GM18498 (cell line): Measurements from ENCODE around the gene ADAMTSL3.

Experiments used
- ATAC-seq: cut with Tn5 transposase; IDR thresholded peaks from one replicate; pipeline ENCODE4 v1.9.1; 2021; ENCODE audit warnings: mild to moderate bottlenecking, moderate library complexity; ENCODE audit not compliant: unreplicated experiment

Gene ADAMTSL3

GRCh38 chr15:83813682-83814081 lies 159.8 kb downstream of the ADAMTSL3 start:
- no peak for ATAC-seq

- no peak for ATAC-seq
Observed at GRCh38 chr15:83815506-83815905, 161.6 kb downstream of the ADAMTSL3 start.

GRCh38 chr15:83816124-83816883 lies 162.4 kb downstream of the ADAMTSL3 start:
- ATAC-seq = no peak

GRCh38 chr15:83818591-83818990 lies 164.7 kb downstream of the ADAMTSL3 start:
- ATAC-seq = no peak

GRCh38 chr15:83830381-83830780 lies 176.5 kb downstream of the ADAMTSL3 start:
- ATAC-seq = no peak

GRCh38 chr15:83833569-83833968 lies 179.6 kb downstream of the ADAMTSL3 start:
- ATAC-seq = no peak

- no peak for ATAC-seq
Observed at GRCh38 chr15:83835479-83835878, 181.6 kb downstream of the ADAMTSL3 start.

GRCh38 chr15:83837945-83838571 lies 184.1 kb downstream of the ADAMTSL3 start:
- no peak for ATAC-seq

- no peak for ATAC-seq
Observed at GRCh38 chr15:83838763-83839162, 184.8 kb downstream of the ADAMTSL3 start.

GRCh38 chr15:83842281-83842680 lies 188.4 kb downstream of the ADAMTSL3 start:
- ATAC-seq = no peak

- ATAC-seq = no peak
Observed at GRCh38 chr15:83843471-83843871, 189.5 kb downstream of the ADAMTSL3 start.

GRCh38 chr15:83844742-83845141 lies 190.8 kb downstream of the ADAMTSL3 start:
- ATAC-seq = no peak

GRCh38 chr15:83845230-83845629 lies 191.3 kb downstream of the ADAMTSL3 start:
- no peak for ATAC-seq

- no peak for ATAC-seq
Observed at GRCh38 chr15:83846847-83847246, 192.9 kb downstream of the ADAMTSL3 start.

- no peak for ATAC-seq
Observed at GRCh38 chr15:83848315-83849050, 194.6 kb downstream of the ADAMTSL3 start.

GRCh38 chr15:83850015-83850414 lies 196.1 kb downstream of the ADAMTSL3 start:
- no peak for ATAC-seq

GRCh38 chr15:83850501-83851245 lies 196.8 kb downstream of the ADAMTSL3 start:
- no peak for ATAC-seq

GRCh38 chr15:83853232-83853631 lies 199.3 kb downstream of the ADAMTSL3 start:
- ATAC-seq = no peak

- ATAC-seq = no peak
Observed at GRCh38 chr15:83854321-83854720, 200.4 kb downstream of the ADAMTSL3 start.

- no peak for ATAC-seq
Observed at GRCh38 chr15:83854950-83855707, 201.2 kb downstream of the ADAMTSL3 start.
